ENCODE results near the gene PTGES. TPM values are rescaled to one million over a fixed set of nuclear protein-coding genes. Genes with fewer than 3 reads are reported as not detected.

PTGES gene
- total and polyA plus RNA-seq, 7 donors: 0.32 to 0.68 (median 0.40) TPM

- intact Hi-C loops (cut with DNase I): no loop called here
- no peaks in the 10 kb centered on the region for H3K36me3 ChIP-seq (ENCODE audit: insufficient read depth in 1 of 2, low read depth in 1 of 2)
- DNase-seq: peak; percentile 54 to 63
- no peak overlapping the region for H3K4me3 ChIP-seq
- no peaks in the 10 kb centered on the region for H3K9me3 ChIP-seq
- H3K4me1 ChIP-seq: no peaks in the 10 kb centered on the region
- peaks cover 0 to 22% (median 0%) of the 10 kb centered on the region in 3 donors for H3K27me3 ChIP-seq (ENCODE audit: insufficient read depth in 3 of 3, low read length in 2 of 3)
- 75 to 77% (median 76%) methylated on average over 10 of the region's 10 CpGs for WGBS, 3 donors
- no peak for ATAC-seq
- TF ChIP-seq CTCF (IDR thresholded peaks at IDR 0.05): no peak
- H3K27ac ChIP-seq: no peak overlapping the region
Measured at GRCh38 chr9:129773262-129774048, 20.6 kb upstream of the PTGES start.

GRCh38 chr9:129770741-129771140 is 17.9 kb upstream of the PTGES start:
- Histone ChIP-seq H3K27ac (no peak overlapping the region), H3K27me3 (ENCODE audit: insufficient read depth in 3 of 3, low read length in 2 of 3) (peaks cover 0 to 14% (median 0%) of the 10 kb centered on the region in 3 donors), H3K4me1 (no peaks in the 10 kb centered on the region), H3K36me3 (ENCODE audit: insufficient read depth in 1 of 2, low read depth in 1 of 2) (no peaks in the 10 kb centered on the region), H3K9me3 (no peaks in the 10 kb centered on the region), H3K4me3 (no peak overlapping the region)
- no peak for TF ChIP-seq CTCF (IDR thresholded peaks at IDR 0.05)
- DNase-seq (no peak), ATAC-seq (no peak)
- intact Hi-C loops (cut with DNase I): no loop called here
- 75 to 77% (median 76%) methylated on average over 5 of the region's 5 CpGs for WGBS, 3 donors

GRCh38 chr9:129769669-129770068 is 16.8 kb upstream of the PTGES start:
- H3K4me3 ChIP-seq: no peak overlapping the region
- H3K9me3 ChIP-seq: no peaks in the 10 kb centered on the region
- ATAC-seq (no peak), DNase-seq (no peak)
- no peaks in the 10 kb centered on the region for H3K36me3 ChIP-seq (ENCODE audit: insufficient read depth in 1 of 2, low read depth in 1 of 2)
- intact Hi-C loops (cut with DNase I): no loop called here
- 79 to 87% (median 81%) methylated on average over 5 of the region's 5 CpGs for WGBS, 3 donors
- peaks cover 0 to 5% (median 0%) of the 10 kb centered on the region in 3 donors for H3K27me3 ChIP-seq (ENCODE audit: insufficient read depth in 3 of 3, low read length in 2 of 3)
- H3K4me1 ChIP-seq: no peaks in the 10 kb centered on the region
- H3K27ac ChIP-seq: no peak overlapping the region
- no peak for TF ChIP-seq CTCF (IDR thresholded peaks at IDR 0.05)

DNA sequence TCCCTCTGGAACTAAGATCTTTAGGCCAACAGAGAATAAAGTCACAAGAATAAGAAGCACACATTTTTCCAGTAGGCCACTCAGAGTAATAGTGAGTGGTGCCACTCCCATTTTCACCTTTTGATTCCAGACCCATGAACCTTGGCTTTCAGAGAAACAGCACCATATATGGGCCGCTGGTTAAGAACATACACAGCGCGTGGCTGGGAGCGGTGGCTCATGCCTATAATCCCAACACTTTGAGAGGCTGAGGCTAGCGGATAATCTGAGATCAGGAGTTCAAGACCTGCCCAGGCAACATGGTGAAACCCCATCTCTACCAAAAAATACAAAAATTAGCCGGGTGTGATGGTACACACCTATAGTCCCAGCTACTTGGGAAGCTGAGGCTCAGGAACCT is 15.6 kb upstream of the PTGES start:
- no peaks in the 10 kb centered on the region for H3K4me1 ChIP-seq
- WGBS, 3 donors: 93 to 95% (median 94%) methylated on average over 6 of the region's 6 CpGs
- H3K36me3 ChIP-seq (ENCODE audit: insufficient read depth in 1 of 2, low read depth in 1 of 2): no peaks in the 10 kb centered on the region
- no peak for TF ChIP-seq CTCF (IDR thresholded peaks at IDR 0.05)
- DNase-seq (no peak), ATAC-seq (no peak)
- peaks cover 0 to 3% (median 0%) of the 10 kb centered on the region in 3 donors for H3K27me3 ChIP-seq (ENCODE audit: insufficient read depth in 3 of 3, low read length in 2 of 3)
- H3K27ac ChIP-seq: no peak overlapping the region
- H3K4me3 ChIP-seq: no peak overlapping the region
- no peaks in the 10 kb centered on the region for H3K9me3 ChIP-seq
- intact Hi-C loops (cut with DNase I): no loop called here

Measured in psoas muscle (tissue), 8 donors.